D721Med (cell line): ENCODE results near the gene GLMP.

Experiments
- DNase-seq: peaks from one replicate; pipeline ENCODE4 v3.0.0; 2011; ENCODE audit warnings: low spot score; ENCODE audit not compliant: insufficient read length
- FAIRE-seq: peaks from 2 replicates; lab custom pipeline; 2011; peaks lifted over from hg19 to GRCh38; lab: Jason Lieb, UNC
- CTCF ChIP-seq: IDR thresholded peaks from 2 replicates; pipeline ENCODE4 v1.5.1; 2012; ENCODE audit warnings: mild to moderate bottlenecking, control low read depth; ENCODE audit not compliant: insufficient read depth; ENCODE audit errors: missing control alignments

The GLMP gene

GRCh38 chr1:156295391-156295947 lies at the start of gene GLMP:
GLMP (minus strand) TSS chr1:156295679; CDS start chr1:156295645, 34 bp downstream.
- DNase-seq, result no peak
- TF ChIP-seq CTCF, result no peak
- FAIRE-seq, result no peak

- no peak for FAIRE-seq
- DNase-seq, result no peak
- no peak for TF ChIP-seq CTCF
Observed at GRCh38 chr1:156344409-156344808, 48.9 kb upstream of the GLMP start.

GRCh38 chr1:156342166-156342955 lies 46.9 kb upstream of the GLMP start:
- DNase-seq, result no peak
- no peak for FAIRE-seq
- no peak for TF ChIP-seq CTCF

- TF ChIP-seq CTCF, result no peak
- DNase-seq, result peak; percentile 94
- peak; percentile 90 for FAIRE-seq
Observed at GRCh38 chr1:156338180-156338976, 42.9 kb upstream of the GLMP start, which contains the start of the genes CCT3 and TSACC. CCT3 (minus strand) TSS chr1:156338292; CDS start chr1:156338184, 108 bp downstream. TSACC (plus strand) TSS chr1:156338526; CDS start chr1:156339758, 1,232 bp downstream.

GRCh38 chr1:156337888-156338179 lies 42.4 kb upstream of the GLMP start:
- DNase-seq (no peak), FAIRE-seq (no peak)
- no peak for TF ChIP-seq CTCF

- DNase-seq, result no peak
- FAIRE-seq, result no peak
Observed at GRCh38 chr1:156337052-156337887, 41.8 kb upstream of the GLMP start.

More at GRCh38 chr1:156337052-156337887, 41.8 kb upstream of the GLMP start:
- no peak for TF ChIP-seq CTCF
